GM23338 (cell line): ENCODE data around the gene RGL1. TPM values are rescaled to one million over a fixed set of nuclear protein-coding genes. Genes with fewer than 3 reads are reported as not detected.

Source experiments
- ATAC-seq: fragments of 200-7000 bp; cut with Tn5 transposase; 3 replicates; pipeline ENCODE4 v1.9.1; 2020
- DNase-seq: peaks from one replicate; pipeline ENCODE4 v3.0.0-alpha.2; 2015; ENCODE audit warnings: low spot score
- H2AFZ ChIP-seq: fragments of 200-600 bp; sonication (generic); 2 replicates; pipeline ENCODE4 v1.8.0; 2016; ENCODE audit warnings: antibody characterized with exemption, mild to moderate bottlenecking, moderate library complexity
- H3F3A ChIP-seq: fragments of 200-600 bp; sonication (generic); replicated peaks from 2 replicates; pipeline ENCODE4 v1.8.0; 2017; ENCODE audit warnings: antibody characterized with exemption, mixed run types, low read depth
- H3K27ac ChIP-seq: fragments of 200-600 bp; sonication (generic); 2 replicates; pipeline ENCODE4 v1.6.1; 2016; ENCODE audit warnings: low read depth
- H3K27me3 ChIP-seq: fragments of 200-600 bp; sonication (generic); 2 replicates; pipeline ENCODE4 v1.8.0; 2016; ENCODE audit warnings: mild to moderate bottlenecking, mixed run types, moderate library complexity; ENCODE audit not compliant: insufficient read depth
- H3K36me3 ChIP-seq: fragments of 200-600 bp; sonication (generic); 2 replicates; pipeline ENCODE4 v1.8.0; 2016; ENCODE audit warnings: mild to moderate bottlenecking; ENCODE audit not compliant: insufficient read depth
- H3K4me1 ChIP-seq: fragments of 200-600 bp; sonication (generic); 2 replicates; pipeline ENCODE4 v1.8.0; 2016; ENCODE audit warnings: mild to moderate bottlenecking, moderate library complexity; ENCODE audit not compliant: insufficient read depth
- H3K4me2 ChIP-seq: fragments of 200-600 bp; sonication (generic); 2 replicates; pipeline ENCODE4 v1.7.1; 2017; ENCODE audit warnings: mixed run types
- H3K4me3 ChIP-seq: fragments of 200-600 bp; sonication (generic); 2 replicates; pipeline ENCODE4 v1.6.1; 2016; ENCODE audit warnings: mixed run types
- H3K79me2 ChIP-seq: fragments of 200-600 bp; sonication (generic); replicated peaks from 2 replicates; pipeline ENCODE4 v1.8.0; 2017; ENCODE audit warnings: mild to moderate bottlenecking; ENCODE audit not compliant: insufficient read depth
- H3K9me2 ChIP-seq: fragments of 200-600 bp; sonication (generic); 2 replicates; pipeline ENCODE4 v1.8.0; 2017; ENCODE audit not compliant: insufficient read depth
- H4K20me1 ChIP-seq: fragments of 200-600 bp; sonication (generic); replicated peaks from 2 replicates; pipeline ENCODE4 v1.8.0; 2017; ENCODE audit warnings: mild to moderate bottlenecking; ENCODE audit not compliant: insufficient read depth
- H3K27ac Mint-ChIP-seq: 2 replicates; pipeline ENCODE4 v1.8.0; 2020; ENCODE audit warnings: inconsistent platforms, mild to moderate bottlenecking, moderate library complexity, mixed read lengths
- H3K27me3 Mint-ChIP-seq: 3 replicates; pipeline ENCODE4 v1.8.0; 2022; ENCODE audit warnings: low read depth, mild to moderate bottlenecking, moderate library complexity, mixed read lengths, inconsistent platforms; ENCODE audit not compliant: insufficient read depth, poor library complexity
- H3K36me3 Mint-ChIP-seq: 3 replicates; pipeline ENCODE4 v1.8.0; 2021; ENCODE audit warnings: low read depth, mild to moderate bottlenecking, inconsistent platforms, moderate library complexity, mixed read lengths
- H3K4me1 Mint-ChIP-seq: 3 replicates; pipeline ENCODE4 v1.8.0; 2020; ENCODE audit warnings: mild to moderate bottlenecking, inconsistent platforms, mixed read lengths
- H3K4me3 Mint-ChIP-seq: 3 replicates; pipeline ENCODE4 v1.8.0; 2021; ENCODE audit warnings: moderate library complexity, mild to moderate bottlenecking, inconsistent platforms, mixed read lengths
- H3K9me3 Mint-ChIP-seq: 3 replicates; pipeline ENCODE4 v1.8.0; 2020; ENCODE audit warnings: moderate library complexity, mild to moderate bottlenecking, inconsistent platforms, mixed read lengths
- CREB1 ChIP-seq: fragments of 250-450 bp; sonication (Bioruptor Pico); IDR thresholded peaks from 2 replicates; pipeline ENCODE4 v1.5.0; 2020; ENCODE audit warnings: low read depth, mild to moderate bottlenecking, moderate library complexity
- EZH2 ChIP-seq: fragments of 200-600 bp; sonication (generic); IDR thresholded peaks from one replicate; pipeline ENCODE4 v1.8.0; 2017; ENCODE audit warnings: antibody characterized with exemption, mild to moderate bottlenecking, low read depth; ENCODE audit not compliant: unreplicated experiment
- EZH2phosphoT487 ChIP-seq: fragments of 200-600 bp; sonication (generic); IDR thresholded peaks from one replicate; pipeline ENCODE4 v1.8.1; 2018; ENCODE audit warnings: antibody characterized with exemption; ENCODE audit not compliant: unreplicated experiment
- JUNB ChIP-seq: IDR thresholded peaks from one replicate; pipeline ENCODE4 v1.6.1; 2016; ENCODE audit warnings: antibody characterized with exemption; ENCODE audit not compliant: unreplicated experiment
- NANOG ChIP-seq: IDR thresholded peaks from 2 replicates; pipeline ENCODE4 v1.6.1; 2016; ENCODE audit warnings: antibody characterized with exemption, borderline replicate concordance
- POLR2AphosphoS5 ChIP-seq: IDR thresholded peaks from 2 replicates; pipeline ENCODE4 v1.6.1; 2016; ENCODE audit warnings: antibody characterized with exemption, low read depth
- REST ChIP-seq: IDR thresholded peaks from one replicate; pipeline ENCODE4 v1.6.1; 2018; ENCODE audit warnings: antibody characterized with exemption; ENCODE audit not compliant: unreplicated experiment
- STAT1 ChIP-seq: IDR thresholded peaks from one replicate; pipeline ENCODE4 v1.6.1; 2016; ENCODE audit warnings: antibody characterized with exemption; ENCODE audit not compliant: unreplicated experiment
- ZNF114 ChIP-seq: fragments of 250-450 bp; sonication (Bioruptor Pico); IDR thresholded peaks from 2 replicates; pipeline ENCODE4 v1.5.0; 2020; ENCODE audit warnings: mild to moderate bottlenecking, moderate library complexity
- ZNF331 ChIP-seq: fragments of 250-450 bp; sonication (Bioruptor Pico); IDR thresholded peaks from 2 replicates; pipeline ENCODE4 v1.5.0; 2020; ENCODE audit warnings: low read depth, mild to moderate bottlenecking, moderate library complexity
- polyA plus RNA-seq: library from polyadenylated mRNA; unstranded; fragments of >200 nt; fragmentation: Nextera tagmentation; extraction: Ambion mirVana; gene quantifications from 2 replicates; pipeline ENCODE4 v1.2.1, GENCODE V29; 2016
- total RNA-seq: library from RNA; depleted of rRNA; stranded (reverse); fragments of >200 nt; shearing (Covaris generic); gene quantifications from 2 replicates; pipeline ENCODE4 v1.2.3, GENCODE V29; 2014
- TF ChIP-seq, protein P1 (sequence below): IDR thresholded peaks from 2 replicates; pipeline ENCODE4 v1.6.1; 2016; ENCODE audit warnings: antibody characterized with exemption
- TF ChIP-seq, protein P2 (sequence below), 2 experiments: fragments of 200-600 bp in 1 of 2; sonication (generic) in 1 of 2; conservative IDR thresholded peaks; 2 replicates each; pipeline versions ENCODE4 v1.5.1 to v1.6.1; 2016 to 2017; ENCODE audit warnings: antibody characterized with exemption in 2 of 2, low read depth in 2 of 2, mild to moderate bottlenecking in 2 of 2, moderate library complexity in 1 of 2
- TF ChIP-seq, protein P3 (sequence below): fragments of 250-450 bp; sonication (Bioruptor Pico); IDR thresholded peaks from 2 replicates; pipeline ENCODE4 v1.5.0; 2020; ENCODE audit warnings: mild to moderate bottlenecking, moderate library complexity

The RGL1 gene
- total and polyA plus RNA-seq, 2 experiments from 2014 or later, result 0.91 to 2.6 TPM

- Histone ChIP-seq H2AFZ (no peak overlapping the region), H3K4me3 (no peak overlapping the region), H3F3A (no peaks in the 10 kb centered on the region), H3K9me2 (peaks cover 7% of the 10 kb centered on the region; the same call in 1 of the 2 replicates), H3K4me2 (no peak overlapping the region), H3K79me2 (no peaks in the 10 kb centered on the region), H3K27ac (no peak overlapping the region), H3K36me3 (no peaks in the 10 kb centered on the region), H3K4me1 (no peaks in the 10 kb centered on the region), H3K27me3 (no peaks in the 10 kb centered on the region), H4K20me1 (no peaks in the 10 kb centered on the region)
- H3K4me1 Mint-ChIP-seq, result no peaks in the 10 kb centered on the region
- TF ChIP-seq POLR2AphosphoS5 (no peak), REST (no peak), CREB1 (CRISPR knock-in tag) (no peak), NANOG (no peak), STAT1 (no peak), EZH2phosphoT487 (no peak), JUNB (no peak), ZNF114 (CRISPR knock-in tag) (no peak), ZNF331 (CRISPR knock-in tag) (no peak), EZH2 (no peak)
- TF ChIP-seq, protein P1, sequence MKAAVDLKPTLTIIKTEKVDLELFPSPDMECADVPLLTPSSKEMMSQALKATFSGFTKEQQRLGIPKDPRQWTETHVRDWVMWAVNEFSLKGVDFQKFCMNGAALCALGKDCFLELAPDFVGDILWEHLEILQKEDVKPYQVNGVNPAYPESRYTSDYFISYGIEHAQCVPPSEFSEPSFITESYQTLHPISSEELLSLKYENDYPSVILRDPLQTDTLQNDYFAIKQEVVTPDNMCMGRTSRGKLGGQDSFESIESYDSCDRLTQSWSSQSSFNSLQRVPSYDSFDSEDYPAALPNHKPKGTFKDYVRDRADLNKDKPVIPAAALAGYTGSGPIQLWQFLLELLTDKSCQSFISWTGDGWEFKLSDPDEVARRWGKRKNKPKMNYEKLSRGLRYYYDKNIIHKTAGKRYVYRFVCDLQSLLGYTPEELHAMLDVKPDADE, result no peak
- TF ChIP-seq, protein P2, sequence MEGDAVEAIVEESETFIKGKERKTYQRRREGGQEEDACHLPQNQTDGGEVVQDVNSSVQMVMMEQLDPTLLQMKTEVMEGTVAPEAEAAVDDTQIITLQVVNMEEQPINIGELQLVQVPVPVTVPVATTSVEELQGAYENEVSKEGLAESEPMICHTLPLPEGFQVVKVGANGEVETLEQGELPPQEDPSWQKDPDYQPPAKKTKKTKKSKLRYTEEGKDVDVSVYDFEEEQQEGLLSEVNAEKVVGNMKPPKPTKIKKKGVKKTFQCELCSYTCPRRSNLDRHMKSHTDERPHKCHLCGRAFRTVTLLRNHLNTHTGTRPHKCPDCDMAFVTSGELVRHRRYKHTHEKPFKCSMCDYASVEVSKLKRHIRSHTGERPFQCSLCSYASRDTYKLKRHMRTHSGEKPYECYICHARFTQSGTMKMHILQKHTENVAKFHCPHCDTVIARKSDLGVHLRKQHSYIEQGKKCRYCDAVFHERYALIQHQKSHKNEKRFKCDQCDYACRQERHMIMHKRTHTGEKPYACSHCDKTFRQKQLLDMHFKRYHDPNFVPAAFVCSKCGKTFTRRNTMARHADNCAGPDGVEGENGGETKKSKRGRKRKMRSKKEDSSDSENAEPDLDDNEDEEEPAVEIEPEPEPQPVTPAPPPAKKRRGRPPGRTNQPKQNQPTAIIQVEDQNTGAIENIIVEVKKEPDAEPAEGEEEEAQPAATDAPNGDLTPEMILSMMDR (conservative IDR thresholded peaks at IDR 0.05; ENCODE audit: low read depth in 2 of 2), result no peak
- TF ChIP-seq, protein P3, sequence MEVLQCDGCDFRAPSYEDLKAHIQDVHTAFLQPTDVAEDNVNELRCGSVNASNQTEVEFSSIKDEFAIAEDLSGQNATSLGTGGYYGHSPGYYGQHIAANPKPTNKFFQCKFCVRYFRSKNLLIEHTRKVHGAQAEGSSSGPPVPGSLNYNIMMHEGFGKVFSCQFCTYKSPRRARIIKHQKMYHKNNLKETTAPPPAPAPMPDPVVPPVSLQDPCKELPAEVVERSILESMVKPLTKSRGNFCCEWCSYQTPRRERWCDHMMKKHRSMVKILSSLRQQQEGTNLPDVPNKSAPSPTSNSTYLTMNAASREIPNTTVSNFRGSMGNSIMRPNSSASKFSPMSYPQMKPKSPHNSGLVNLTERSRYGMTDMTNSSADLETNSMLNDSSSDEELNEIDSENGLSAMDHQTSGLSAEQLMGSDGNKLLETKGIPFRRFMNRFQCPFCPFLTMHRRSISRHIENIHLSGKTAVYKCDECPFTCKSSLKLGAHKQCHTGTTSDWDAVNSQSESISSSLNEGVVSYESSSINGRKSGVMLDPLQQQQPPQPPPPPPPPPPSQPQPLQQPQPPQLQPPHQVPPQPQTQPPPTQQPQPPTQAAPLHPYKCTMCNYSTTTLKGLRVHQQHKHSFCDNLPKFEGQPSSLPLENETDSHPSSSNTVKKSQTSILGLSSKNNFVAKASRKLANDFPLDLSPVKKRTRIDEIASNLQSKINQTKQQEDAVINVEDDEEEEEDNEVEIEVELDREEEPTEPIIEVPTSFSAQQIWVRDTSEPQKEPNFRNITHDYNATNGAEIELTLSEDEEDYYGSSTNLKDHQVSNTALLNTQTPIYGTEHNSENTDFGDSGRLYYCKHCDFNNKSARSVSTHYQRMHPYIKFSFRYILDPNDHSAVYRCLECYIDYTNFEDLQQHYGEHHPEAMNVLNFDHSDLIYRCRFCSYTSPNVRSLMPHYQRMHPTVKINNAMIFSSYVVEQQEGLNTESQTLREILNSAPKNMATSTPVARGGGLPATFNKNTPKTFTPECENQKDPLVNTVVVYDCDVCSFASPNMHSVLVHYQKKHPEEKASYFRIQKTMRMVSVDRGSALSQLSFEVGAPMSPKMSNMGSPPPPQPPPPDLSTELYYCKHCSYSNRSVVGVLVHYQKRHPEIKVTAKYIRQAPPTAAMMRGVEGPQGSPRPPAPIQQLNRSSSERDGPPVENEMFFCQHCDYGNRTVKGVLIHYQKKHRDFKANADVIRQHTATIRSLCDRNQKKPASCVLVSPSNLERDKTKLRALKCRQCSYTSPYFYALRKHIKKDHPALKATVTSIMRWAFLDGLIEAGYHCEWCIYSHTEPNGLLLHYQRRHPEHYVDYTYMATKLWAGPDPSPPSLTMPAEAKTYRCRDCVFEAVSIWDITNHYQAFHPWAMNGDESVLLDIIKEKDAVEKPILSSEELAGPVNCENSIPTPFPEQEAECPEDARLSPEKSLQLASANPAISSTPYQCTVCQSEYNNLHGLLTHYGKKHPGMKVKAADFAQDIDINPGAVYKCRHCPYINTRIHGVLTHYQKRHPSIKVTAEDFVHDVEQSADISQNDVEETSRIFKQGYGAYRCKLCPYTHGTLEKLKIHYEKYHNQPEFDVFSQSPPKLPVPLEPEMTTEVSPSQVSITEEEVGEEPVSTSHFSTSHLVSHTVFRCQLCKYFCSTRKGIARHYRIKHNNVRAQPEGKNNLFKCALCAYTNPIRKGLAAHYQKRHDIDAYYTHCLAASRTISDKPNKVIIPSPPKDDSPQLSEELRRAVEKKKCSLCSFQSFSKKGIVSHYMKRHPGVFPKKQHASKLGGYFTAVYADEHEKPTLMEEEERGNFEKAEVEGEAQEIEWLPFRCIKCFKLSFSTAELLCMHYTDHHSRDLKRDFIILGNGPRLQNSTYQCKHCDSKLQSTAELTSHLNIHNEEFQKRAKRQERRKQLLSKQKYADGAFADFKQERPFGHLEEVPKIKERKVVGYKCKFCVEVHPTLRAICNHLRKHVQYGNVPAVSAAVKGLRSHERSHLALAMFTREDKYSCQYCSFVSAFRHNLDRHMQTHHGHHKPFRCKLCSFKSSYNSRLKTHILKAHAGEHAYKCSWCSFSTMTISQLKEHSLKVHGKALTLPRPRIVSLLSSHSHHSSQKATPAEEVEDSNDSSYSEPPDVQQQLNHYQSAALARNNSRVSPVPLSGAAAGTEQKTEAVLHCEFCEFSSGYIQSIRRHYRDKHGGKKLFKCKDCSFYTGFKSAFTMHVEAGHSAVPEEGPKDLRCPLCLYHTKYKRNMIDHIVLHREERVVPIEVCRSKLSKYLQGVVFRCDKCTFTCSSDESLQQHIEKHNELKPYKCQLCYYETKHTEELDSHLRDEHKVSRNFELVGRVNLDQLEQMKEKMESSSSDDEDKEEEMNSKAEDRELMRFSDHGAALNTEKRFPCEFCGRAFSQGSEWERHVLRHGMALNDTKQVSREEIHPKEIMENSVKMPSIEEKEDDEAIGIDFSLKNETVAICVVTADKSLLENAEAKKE (CRISPR knock-in tag), result no peak
- H3K36me3 Mint-ChIP-seq, result no peaks in the 10 kb centered on the region
- ATAC-seq, result no peak
- H3K9me3 Mint-ChIP-seq, result no peaks in the 10 kb centered on the region
- H3K27ac Mint-ChIP-seq, result no peak overlapping the region
- DNase-seq, result no peak
- no peaks in the 10 kb centered on the region for H3K27me3 Mint-ChIP-seq
- H3K4me3 Mint-ChIP-seq, result no peak overlapping the region
Observed at GRCh38 chr1:183954496-183954895, 149.6 kb downstream of the RGL1 start.
